ENCODE results near the gene FNDC1. TPM values are rescaled to one million over a fixed set of nuclear protein-coding genes. Genes with fewer than 3 reads are reported as not detected.

FNDC1 gene
- total RNA-seq, 1 donor: 24.2 TPM

DNA sequence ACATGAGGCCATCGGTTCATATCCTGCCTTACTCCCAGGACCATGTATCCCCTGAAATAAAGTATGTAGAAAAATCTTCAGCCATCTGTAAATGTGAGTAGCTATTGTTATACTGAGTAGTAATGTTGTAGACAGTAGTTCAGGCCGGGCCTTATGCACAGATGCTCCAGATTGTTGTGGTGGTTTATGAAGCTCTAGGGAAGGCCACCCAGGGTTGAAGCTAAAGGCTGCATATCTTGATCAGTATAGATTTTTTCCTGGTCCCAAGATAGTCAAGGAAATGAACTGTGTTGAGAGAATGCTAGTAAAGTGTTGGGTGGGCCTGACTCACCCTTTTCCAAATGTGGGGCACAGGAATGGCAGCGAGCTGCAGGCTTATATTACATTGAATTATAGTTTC, 81.4 kb downstream of the FNDC1 start:
- no peak for TF ChIP-seq CTCF (IDR thresholded peaks at IDR 0.05; ENCODE audit: extremely low read depth, low read depth, low read length)
- no peaks in the 10 kb centered on the region for H3K36me3 ChIP-seq (ENCODE audit: insufficient read depth, low read length)

DNA sequence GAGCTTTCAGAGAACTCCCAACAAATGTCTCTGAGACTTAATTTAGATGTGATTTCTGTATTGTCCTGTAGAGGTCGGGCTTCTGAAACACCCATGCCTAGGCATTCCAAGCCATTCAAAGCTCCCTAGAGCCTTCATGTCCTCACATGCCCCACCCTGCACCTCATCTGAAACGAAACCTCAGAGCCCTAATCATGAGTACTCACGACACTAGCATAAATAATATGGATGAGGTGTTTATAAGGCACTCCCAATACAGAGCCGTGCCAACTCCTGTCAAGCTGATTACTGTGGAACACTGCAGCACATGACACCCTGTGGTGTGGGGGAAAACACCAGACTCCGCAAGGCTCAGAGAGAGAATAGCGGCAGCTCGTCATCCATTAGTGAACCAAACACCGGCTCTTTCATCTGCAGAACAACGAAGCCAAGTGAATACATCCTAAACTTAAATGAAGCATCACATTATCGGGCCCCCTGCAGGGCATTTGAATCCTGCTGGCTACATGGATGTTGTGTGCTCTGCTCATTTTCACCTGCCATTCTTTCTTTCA, 83.8 kb downstream of the FNDC1 start:
- Histone ChIP-seq H3K36me3 (ENCODE audit: insufficient read depth, low read length) (no peaks in the 10 kb centered on the region), H3K27me3 (ENCODE audit: insufficient read depth, low read length) (no peaks in the 10 kb centered on the region), H3K27ac (ENCODE audit: low read depth, low read length) (no peak overlapping the region), H3K4me2 (ENCODE audit: insufficient read depth, low read length) (no peak overlapping the region), H4K20me1 (ENCODE audit: insufficient read depth, low read length) (no peaks in the 10 kb centered on the region), H2AFZ (ENCODE audit: low read length) (no peak overlapping the region), H3K4me3 (ENCODE audit: insufficient read depth, low read length) (no peak overlapping the region), H3K9me3 (ENCODE audit: low read depth, low read length) (no peaks in the 10 kb centered on the region), H3K4me1 (ENCODE audit: insufficient read depth, low read length) (peaks cover 11% of the 10 kb centered on the region), H3K79me2 (ENCODE audit: insufficient read depth, low read length) (no peaks in the 10 kb centered on the region)
- peak; percentile 65 for TF ChIP-seq CTCF (IDR thresholded peaks at IDR 0.05; ENCODE audit: extremely low read depth, low read depth, low read length)
- no peak for DNase-seq (ENCODE audit: insufficient read length, low spot score, missing footprints)

More for the DNA sequence above, 81.4 kb downstream of the FNDC1 start:
- no peak overlapping the region for H3K27ac ChIP-seq (ENCODE audit: low read depth, low read length)
- no peak overlapping the region for H2AFZ ChIP-seq (ENCODE audit: low read length)
- no peak for DNase-seq (ENCODE audit: insufficient read length, low spot score, missing footprints)
- H3K27me3 ChIP-seq (ENCODE audit: insufficient read depth, low read length): no peaks in the 10 kb centered on the region
- peaks cover 11% of the 10 kb centered on the region for H3K4me1 ChIP-seq (ENCODE audit: insufficient read depth, low read length)
- H3K9me3 ChIP-seq (ENCODE audit: low read depth, low read length): no peaks in the 10 kb centered on the region
- H3K4me3 ChIP-seq (ENCODE audit: insufficient read depth, low read length): no peak overlapping the region
- H3K79me2 ChIP-seq (ENCODE audit: insufficient read depth, low read length): no peaks in the 10 kb centered on the region
- H3K4me2 ChIP-seq (ENCODE audit: insufficient read depth, low read length): no peak overlapping the region
- H4K20me1 ChIP-seq (ENCODE audit: insufficient read depth, low read length): no peaks in the 10 kb centered on the region

DNA sequence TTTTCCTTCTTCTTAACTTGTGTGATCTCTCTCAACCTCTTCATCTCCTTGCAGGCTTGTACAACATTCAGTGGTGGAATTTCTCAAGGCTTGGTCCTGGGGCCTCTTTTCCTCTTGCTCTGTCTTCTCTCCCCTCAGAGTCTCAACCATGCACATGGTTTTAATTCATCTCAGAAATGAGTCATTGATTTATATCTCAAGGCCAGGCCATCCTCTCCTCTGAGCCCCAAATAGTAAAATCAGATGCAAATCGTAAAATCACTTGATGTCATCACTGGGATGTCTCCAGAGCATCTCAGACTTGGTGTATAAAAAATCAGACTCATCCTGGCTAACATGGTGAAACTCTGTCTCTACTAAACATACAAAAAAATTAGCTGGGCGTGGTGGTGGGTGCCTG, 85.0 kb downstream of the FNDC1 start:
- H4K20me1 ChIP-seq (ENCODE audit: insufficient read depth, low read length): no peaks in the 10 kb centered on the region
- H3K27ac ChIP-seq (ENCODE audit: low read depth, low read length): no peak overlapping the region
- no peak overlapping the region for H3K4me2 ChIP-seq (ENCODE audit: insufficient read depth, low read length)
- no peak overlapping the region for H3K4me3 ChIP-seq (ENCODE audit: insufficient read depth, low read length)
- peaks cover 5% of the 10 kb centered on the region for H3K4me1 ChIP-seq (ENCODE audit: insufficient read depth, low read length)
- H3K36me3 ChIP-seq (ENCODE audit: insufficient read depth, low read length): no peaks in the 10 kb centered on the region
- H3K9me3 ChIP-seq (ENCODE audit: low read depth, low read length): no peaks in the 10 kb centered on the region
- H3K79me2 ChIP-seq (ENCODE audit: insufficient read depth, low read length): no peaks in the 10 kb centered on the region
- no peak overlapping the region for H2AFZ ChIP-seq (ENCODE audit: low read length)
- TF ChIP-seq CTCF (IDR thresholded peaks at IDR 0.05; ENCODE audit: extremely low read depth, low read depth, low read length): no peak
- DNase-seq (ENCODE audit: insufficient read length, low spot score, missing footprints): no peak
- H3K27me3 ChIP-seq (ENCODE audit: insufficient read depth, low read length): no peaks in the 10 kb centered on the region

DNA sequence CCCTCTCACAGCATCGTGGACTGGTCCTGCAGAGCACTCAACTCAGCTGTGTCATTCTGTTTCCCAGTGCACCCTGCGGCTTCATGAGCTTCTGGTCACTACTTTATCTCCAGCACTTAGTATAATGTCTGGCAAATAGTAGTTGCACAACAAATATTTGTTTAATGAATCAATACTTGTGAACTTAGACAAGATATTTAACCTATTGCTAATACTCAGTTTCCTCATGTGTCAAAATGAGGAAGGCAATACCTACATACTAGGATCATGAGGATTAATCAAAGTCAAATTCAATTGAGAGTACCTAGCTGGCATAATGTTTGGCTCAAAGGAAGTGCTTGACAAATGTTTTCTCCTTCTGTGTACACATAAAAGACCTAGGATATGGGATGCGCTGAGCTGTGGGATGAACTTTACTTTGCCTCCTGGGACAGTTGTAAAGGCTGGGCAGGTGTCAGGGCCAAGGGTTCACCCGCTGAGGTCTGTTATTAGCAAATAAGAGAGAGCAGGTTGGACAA, 86.3 kb downstream of the FNDC1 start:
- no peak for DNase-seq (ENCODE audit: insufficient read length, low spot score, missing footprints)
- H3K27ac ChIP-seq (ENCODE audit: low read depth, low read length): no peak overlapping the region

More for the DNA sequence above, 86.3 kb downstream of the FNDC1 start:
- Histone ChIP-seq H2AFZ (ENCODE audit: low read length) (no peak overlapping the region), H4K20me1 (ENCODE audit: insufficient read depth, low read length) (no peaks in the 10 kb centered on the region), H3K9me3 (ENCODE audit: low read depth, low read length) (no peaks in the 10 kb centered on the region), H3K4me2 (ENCODE audit: insufficient read depth, low read length) (no peak overlapping the region), H3K4me1 (ENCODE audit: insufficient read depth, low read length) (no peaks in the 10 kb centered on the region), H3K27me3 (ENCODE audit: insufficient read depth, low read length) (no peaks in the 10 kb centered on the region), H3K79me2 (ENCODE audit: insufficient read depth, low read length) (no peaks in the 10 kb centered on the region), H3K36me3 (ENCODE audit: insufficient read depth, low read length) (no peaks in the 10 kb centered on the region), H3K4me3 (ENCODE audit: insufficient read depth, low read length) (no peak overlapping the region)
- no peak for TF ChIP-seq CTCF (IDR thresholded peaks at IDR 0.05; ENCODE audit: extremely low read depth, low read depth, low read length)
